ENCODE measurements around the gene NFKB1.

Gene NFKB1

DNA sequence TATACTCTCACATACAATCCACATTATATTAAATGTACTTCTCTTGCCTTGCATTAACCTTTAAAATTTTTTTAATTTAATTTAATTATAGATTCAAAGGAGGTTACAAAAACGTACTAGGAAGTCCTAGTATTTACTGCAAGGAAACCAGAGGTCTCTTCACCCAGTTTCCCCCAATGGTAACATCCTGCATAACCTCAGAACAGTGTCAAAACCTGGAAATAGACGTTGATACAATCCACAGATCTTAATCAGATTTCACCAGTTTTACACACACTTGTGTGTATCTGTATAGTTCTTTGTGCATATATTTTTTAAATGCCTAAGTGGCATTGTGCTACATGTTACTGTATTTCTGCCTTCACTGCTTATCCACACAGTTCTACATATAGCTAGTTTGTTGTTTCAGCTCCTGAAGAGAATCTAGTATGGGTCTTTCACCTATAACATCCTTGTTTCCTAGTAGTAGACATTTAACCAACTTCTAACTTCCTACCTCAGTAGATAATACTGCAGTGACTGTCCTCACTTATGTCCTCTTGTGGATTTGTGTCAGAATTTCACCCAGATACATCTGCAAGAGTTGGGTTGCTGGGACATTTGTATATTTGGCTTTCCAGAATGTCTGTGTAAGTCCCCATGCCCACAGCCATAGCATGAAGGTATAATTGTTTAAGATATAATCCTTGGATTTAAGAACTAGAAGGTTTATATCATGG, 103.2 kb downstream of the NFKB1 start:
- H3K9ac ChIP-seq (ENCODE audit: low read length) = no peak overlapping the region
- no peaks in the 10 kb centered on the region for H3K27me3 ChIP-seq (ENCODE audit: insufficient read depth, low read length)
- H3F3A ChIP-seq (ENCODE audit: insufficient read depth, low read length) = no peaks in the 10 kb centered on the region
- H3K4me2 ChIP-seq (ENCODE audit: low read length) = no peak overlapping the region
- H3K4me3 ChIP-seq (ENCODE audit: low read depth, low read length, poor library complexity, severe bottlenecking) = no peak overlapping the region
- H3K36me3 ChIP-seq (ENCODE audit: insufficient read depth, low read length) = peaks cover 89% of the 10 kb centered on the region
- no peak overlapping the region for H3K27ac ChIP-seq (ENCODE audit: low read depth, low read length, poor library complexity, severe bottlenecking)
- no peaks in the 10 kb centered on the region for H3K79me2 ChIP-seq (ENCODE audit: insufficient read depth, low read length)
- no peaks in the 10 kb centered on the region for H3K9me2 ChIP-seq (ENCODE audit: low read depth, low read length)
- no peak overlapping the region for H2AFZ ChIP-seq (ENCODE audit: low read length)
- H3K4me1 ChIP-seq (ENCODE audit: insufficient read depth, low read length, severe bottlenecking) = no peaks in the 10 kb centered on the region
- TF ChIP-seq CTCF (IDR thresholded peaks at IDR 0.05; ENCODE audit: low read length) = no peak
- TF ChIP-seq EZH2 (IDR thresholded peaks at IDR 0.05; ENCODE audit: borderline replicate concordance, low read length) = no peak
- no peaks in the 10 kb centered on the region for H4K20me1 ChIP-seq (ENCODE audit: insufficient read depth, low read length)
- no peaks in the 10 kb centered on the region for H3K9me3 ChIP-seq (ENCODE audit: low read length)

DNA sequence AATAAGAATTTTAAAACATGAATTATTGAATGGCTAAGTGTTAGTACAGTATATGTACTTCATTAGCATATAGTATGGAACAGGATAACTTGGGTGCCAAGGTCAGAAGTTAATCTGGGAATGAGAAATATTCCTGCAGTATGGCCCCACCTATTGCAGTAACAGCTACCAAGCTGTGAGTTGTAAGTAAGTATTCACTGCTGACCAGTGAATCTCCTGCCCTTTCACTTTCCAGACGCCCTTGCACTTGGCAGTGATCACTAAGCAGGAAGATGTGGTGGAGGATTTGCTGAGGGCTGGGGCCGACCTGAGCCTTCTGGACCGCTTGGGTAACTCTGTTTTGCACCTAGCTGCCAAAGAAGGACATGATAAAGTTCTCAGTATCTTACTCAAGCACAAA, 105.1 kb downstream of the NFKB1 start:
- H3K9me3 ChIP-seq (ENCODE audit: low read length) = no peaks in the 10 kb centered on the region
- H4K20me1 ChIP-seq (ENCODE audit: insufficient read depth, low read length) = no peaks in the 10 kb centered on the region
- no peak overlapping the region for H3K9ac ChIP-seq (ENCODE audit: low read length)
- H3K4me1 ChIP-seq (ENCODE audit: insufficient read depth, low read length, severe bottlenecking) = no peaks in the 10 kb centered on the region
- TF ChIP-seq EZH2 (IDR thresholded peaks at IDR 0.05; ENCODE audit: borderline replicate concordance, low read length) = no peak
- TF ChIP-seq CTCF (IDR thresholded peaks at IDR 0.05; ENCODE audit: low read length) = no peak
- no peaks in the 10 kb centered on the region for H3F3A ChIP-seq (ENCODE audit: insufficient read depth, low read length)
- H3K36me3 ChIP-seq (ENCODE audit: insufficient read depth, low read length) = peaks cover 90% of the 10 kb centered on the region
- H3K4me2 ChIP-seq (ENCODE audit: low read length) = no peak overlapping the region
- no peaks in the 10 kb centered on the region for H3K79me2 ChIP-seq (ENCODE audit: insufficient read depth, low read length)
- no peak overlapping the region for H3K27ac ChIP-seq (ENCODE audit: low read depth, low read length, poor library complexity, severe bottlenecking)
- H3K27me3 ChIP-seq (ENCODE audit: insufficient read depth, low read length) = no peaks in the 10 kb centered on the region
- H3K4me3 ChIP-seq (ENCODE audit: low read depth, low read length, poor library complexity, severe bottlenecking) = no peak overlapping the region
- H3K9me2 ChIP-seq (ENCODE audit: low read depth, low read length) = no peaks in the 10 kb centered on the region
- H2AFZ ChIP-seq (ENCODE audit: low read length) = no peak overlapping the region

- Histone ChIP-seq H3F3A (ENCODE audit: insufficient read depth, low read length) (no peaks in the 10 kb centered on the region), H4K20me1 (ENCODE audit: insufficient read depth, low read length) (no peaks in the 10 kb centered on the region), H3K4me2 (ENCODE audit: low read length) (no peak overlapping the region), H3K36me3 (ENCODE audit: insufficient read depth, low read length) (peaks cover 90% of the 10 kb centered on the region), H3K9ac (ENCODE audit: low read length) (no peak overlapping the region), H3K27me3 (ENCODE audit: insufficient read depth, low read length) (no peaks in the 10 kb centered on the region), H3K4me1 (ENCODE audit: insufficient read depth, low read length, severe bottlenecking) (no peaks in the 10 kb centered on the region), H2AFZ (ENCODE audit: low read length) (no peak overlapping the region), H3K9me3 (ENCODE audit: low read length) (no peaks in the 10 kb centered on the region), H3K79me2 (ENCODE audit: insufficient read depth, low read length) (no peaks in the 10 kb centered on the region), H3K4me3 (ENCODE audit: low read depth, low read length, poor library complexity, severe bottlenecking) (no peak overlapping the region), H3K9me2 (ENCODE audit: low read depth, low read length) (no peaks in the 10 kb centered on the region), H3K27ac (ENCODE audit: low read depth, low read length, poor library complexity, severe bottlenecking) (no peak overlapping the region)
- TF ChIP-seq EZH2 (IDR thresholded peaks at IDR 0.05; ENCODE audit: borderline replicate concordance, low read length) = no peak
- no peak for TF ChIP-seq CTCF (IDR thresholded peaks at IDR 0.05; ENCODE audit: low read length)
Observed at GRCh38 chr4:102606846-102607450, 105.8 kb downstream of the NFKB1 start.
